HEK293T (cell line): ENCODE results near the gene ATP11C.
"Not testable (repeated sequence)": the region's sequence is repeated elsewhere in the genome, so short reads cannot be mapped to it uniquely, and the experiment has no call there.

Source experiments
- CTCF ChIA-PET: fragments of 350-600 bp; formaldehyde crosslinking; extraction: SDS; loops from one replicate; lab custom pipeline; 2021; ENCODE audit warnings: antibody characterized with exemption, inconsistent platforms; lab: Yijun Ruan, JAX
- POLR2A ChIA-PET: fragments of 350-600 bp; formaldehyde crosslinking; extraction: SDS; loops from one replicate; lab custom pipeline; 2020; ENCODE audit warnings: antibody characterized with exemption, inconsistent platforms; lab: Yijun Ruan, JAX
- DNase-seq: peaks from one replicate; pipeline ENCODE4 v3.0.0; 2012; ENCODE audit warnings: mixed read lengths; ENCODE audit errors: extremely low spot score
- ARNT ChIP-seq: fragments of 450-650 bp; IDR thresholded peaks from 2 replicates; pipeline ENCODE4 v1.6.1; 2017; ENCODE audit warnings: mild to moderate bottlenecking
- BHLHE40 ChIP-seq: fragments of 450-650 bp; IDR thresholded peaks from 2 replicates; pipeline ENCODE4 v1.6.1; 2016; ENCODE audit warnings: mild to moderate bottlenecking, moderate library complexity, borderline replicate concordance
- CTBP1 ChIP-seq: fragments of 450-650 bp; IDR thresholded peaks from 2 replicates; pipeline ENCODE4 v1.6.1; 2016; ENCODE audit warnings: borderline replicate concordance
- ELF4 ChIP-seq: fragments of 450-650 bp; IDR thresholded peaks from 2 replicates; pipeline ENCODE4 v1.6.1; 2017; ENCODE audit warnings: antibody characterized with exemption
- FOXA1 ChIP-seq: fragments of 450-650 bp; IDR thresholded peaks from 2 replicates; pipeline ENCODE4 v1.6.1; 2016; ENCODE audit warnings: mild to moderate bottlenecking
- FOXK2 ChIP-seq: fragments of 450-650 bp; IDR thresholded peaks from 2 replicates; pipeline ENCODE4 v1.6.1; 2016; ENCODE audit warnings: mild to moderate bottlenecking
- FOXM1 ChIP-seq: fragments of 450-650 bp; IDR thresholded peaks from 2 replicates; pipeline ENCODE4 v1.6.1; 2017; ENCODE audit warnings: mild to moderate bottlenecking, borderline replicate concordance
- HDGF ChIP-seq: fragments of 450-650 bp; IDR thresholded peaks from 2 replicates; pipeline ENCODE4 v1.6.1; 2017; ENCODE audit warnings: antibody characterized with exemption, borderline replicate concordance
- L3MBTL2 ChIP-seq: fragments of 450-650 bp; conservative IDR thresholded peaks from 2 replicates; pipeline ENCODE4 v1.6.1; 2016; ENCODE audit warnings: mild to moderate bottlenecking
- LEF1 ChIP-seq: fragments of 450-650 bp; IDR thresholded peaks from 2 replicates; pipeline ENCODE4 v1.6.1; 2017; ENCODE audit warnings: mild to moderate bottlenecking, borderline replicate concordance
- NFRKB ChIP-seq: fragments of 450-650 bp; IDR thresholded peaks from 2 replicates; pipeline ENCODE4 v1.6.1; 2016; ENCODE audit warnings: mild to moderate bottlenecking, moderate library complexity
- PKNOX1 ChIP-seq: fragments of 450-650 bp; IDR thresholded peaks from 2 replicates; pipeline ENCODE4 v1.6.1; 2016
- SP1 ChIP-seq: fragments of 450-650 bp; IDR thresholded peaks from 2 replicates; pipeline ENCODE4 v1.6.1; 2017
- SUZ12 ChIP-seq: fragments of 450-650 bp; IDR thresholded peaks from 2 replicates; pipeline ENCODE4 v1.6.1; 2016; ENCODE audit warnings: mild to moderate bottlenecking
- TARDBP ChIP-seq: fragments of 450-650 bp; IDR thresholded peaks from 2 replicates; pipeline ENCODE4 v1.6.1; 2016
- ZNF384 ChIP-seq: fragments of 450-650 bp; IDR thresholded peaks from 2 replicates; pipeline ENCODE4 v1.6.1; 2016

The ATP11C gene

GRCh38 chrX:139924696-139925095 lies 8.2 kb downstream of the ATP11C start:
- ChIA-PET CTCF (no interaction called here), POLR2A (no interaction called here)
- TF ChIP-seq PKNOX1 (0 out of 2 replicates have a peak, but pooled peaks have one; percentile 34), ELF4 (no peak), CTBP1 (no peak)
- no peak for DNase-seq

GRCh38 chrX:139924069-139924695 lies 8.7 kb downstream of the ATP11C start:
- CTCF ChIA-PET: no interaction called here
- DNase-seq: no peak
- TF ChIP-seq ZNF384: no peak
- no peak for TF ChIP-seq PKNOX1
- POLR2A ChIA-PET: no interaction called here

- POLR2A ChIA-PET, DNase-seq, CTCF ChIA-PET: not testable (repeated sequence)
These were observed 11.7 kb downstream of the ATP11C start for GRCh38 chrX:139921142-139921541.

- ChIA-PET CTCF (no interaction called here), POLR2A (no interaction called here)
- no peak for DNase-seq
- TF ChIP-seq NFRKB: no peak
- TF ChIP-seq BHLHE40: no peak
- TF ChIP-seq CTBP1: no peak
- TF ChIP-seq L3MBTL2: no peak
- no peak for TF ChIP-seq ARNT
- no peak for TF ChIP-seq LEF1
- TF ChIP-seq HDGF: no peak
- no peak for TF ChIP-seq FOXM1
- TF ChIP-seq PKNOX1: no peak
- no peak for TF ChIP-seq ZNF384
These were observed 12.5 kb downstream of the ATP11C start for GRCh38 chrX:139920316-139920715.

GRCh38 chrX:139914421-139914820 lies 18.4 kb downstream of the ATP11C start:
- DNase-seq: no peak
- no peak for TF ChIP-seq FOXA1
- TF ChIP-seq SP1: no peak
- TF ChIP-seq BHLHE40: no peak
- TF ChIP-seq NFRKB: no peak
- TF ChIP-seq TARDBP: no peak
- TF ChIP-seq LEF1: no peak
- no peak for TF ChIP-seq SUZ12
- TF ChIP-seq PKNOX1: no peak
- TF ChIP-seq HDGF: no peak
- POLR2A ChIA-PET: no interaction called here
- CTCF ChIA-PET: no interaction called here

GRCh38 chrX:139909712-139910111 lies 23.1 kb downstream of the ATP11C start:
- no peak for DNase-seq

GRCh38 chrX:139907078-139907477 lies 25.8 kb downstream of the ATP11C start:
- CTCF ChIA-PET: interaction anchor here (0.7 kb wide), 1 partner anchor 762 kb away, joined by 3 read pairs; no protein-coding TSS in a partner anchor
- DNase-seq: no peak
- POLR2A ChIA-PET: no interaction called here
- TF ChIP-seq L3MBTL2 (no peak), LEF1 (no peak), HDGF (no peak), FOXA1 (no peak), SUZ12 (no peak), CTBP1 (no peak), SP1 (no peak), TARDBP (no peak), FOXK2 (no peak), BHLHE40 (no peak), ZNF384 (no peak), ARNT (no peak), FOXM1 (no peak), PKNOX1 (no peak), ELF4 (no peak), NFRKB (no peak)

More at GRCh38 chrX:139909712-139910111, 23.1 kb downstream of the ATP11C start:
- TF ChIP-seq TARDBP: no peak
- TF ChIP-seq NFRKB: no peak
- no peak for TF ChIP-seq BHLHE40
- TF ChIP-seq FOXK2: no peak
- no peak for TF ChIP-seq LEF1
- TF ChIP-seq SP1: no peak
- TF ChIP-seq SUZ12: no peak
- no peak for TF ChIP-seq ARNT
- no peak for TF ChIP-seq FOXA1
- TF ChIP-seq ELF4: no peak
- ChIA-PET CTCF (no interaction called here), POLR2A (no interaction called here)
